ENCODE data around the gene PLCH1.

DNA sequence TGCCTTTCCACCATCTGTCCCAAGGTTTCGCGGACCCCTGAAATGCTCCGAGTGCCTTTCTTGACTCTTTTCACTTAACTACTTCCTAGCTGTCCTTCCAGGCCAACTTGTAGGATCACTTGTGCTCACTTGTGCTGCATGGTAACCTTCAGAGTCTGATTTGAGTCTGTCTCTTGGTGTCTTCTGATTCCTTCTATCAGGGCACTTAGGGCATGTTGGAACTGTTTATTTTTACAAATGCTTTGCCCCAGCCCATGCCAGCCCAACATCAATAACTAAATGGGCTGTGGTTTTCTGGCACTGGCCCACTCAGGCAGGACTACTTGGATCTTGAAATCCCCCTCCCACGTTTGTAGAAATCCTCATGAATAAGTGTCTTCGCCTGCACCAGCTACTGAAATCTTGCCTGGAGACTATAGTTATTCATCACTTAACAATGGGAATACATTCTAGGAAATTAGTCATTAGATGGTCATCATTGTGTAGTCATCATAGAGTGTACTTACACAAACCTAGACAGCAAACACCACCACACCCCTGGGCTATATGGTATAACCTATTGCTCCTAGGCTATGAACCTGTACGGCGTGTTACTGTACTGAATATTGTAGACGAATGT lies 328.3 kb downstream of the PLCH1 start:
- TF ChIP-seq TCF7 (CRISPR knock-in tag; IDR thresholded peaks at IDR 0.05; ENCODE audit: low read depth) (no peak), ZNF263 (CRISPR knock-in tag; IDR thresholded peaks at IDR 0.05; ENCODE audit: low read depth) (no peak), ELF4 (CRISPR knock-in tag; IDR thresholded peaks at IDR 0.05; ENCODE audit: low read depth) (no peak)
- TF ChIP-seq, protein P1, sequence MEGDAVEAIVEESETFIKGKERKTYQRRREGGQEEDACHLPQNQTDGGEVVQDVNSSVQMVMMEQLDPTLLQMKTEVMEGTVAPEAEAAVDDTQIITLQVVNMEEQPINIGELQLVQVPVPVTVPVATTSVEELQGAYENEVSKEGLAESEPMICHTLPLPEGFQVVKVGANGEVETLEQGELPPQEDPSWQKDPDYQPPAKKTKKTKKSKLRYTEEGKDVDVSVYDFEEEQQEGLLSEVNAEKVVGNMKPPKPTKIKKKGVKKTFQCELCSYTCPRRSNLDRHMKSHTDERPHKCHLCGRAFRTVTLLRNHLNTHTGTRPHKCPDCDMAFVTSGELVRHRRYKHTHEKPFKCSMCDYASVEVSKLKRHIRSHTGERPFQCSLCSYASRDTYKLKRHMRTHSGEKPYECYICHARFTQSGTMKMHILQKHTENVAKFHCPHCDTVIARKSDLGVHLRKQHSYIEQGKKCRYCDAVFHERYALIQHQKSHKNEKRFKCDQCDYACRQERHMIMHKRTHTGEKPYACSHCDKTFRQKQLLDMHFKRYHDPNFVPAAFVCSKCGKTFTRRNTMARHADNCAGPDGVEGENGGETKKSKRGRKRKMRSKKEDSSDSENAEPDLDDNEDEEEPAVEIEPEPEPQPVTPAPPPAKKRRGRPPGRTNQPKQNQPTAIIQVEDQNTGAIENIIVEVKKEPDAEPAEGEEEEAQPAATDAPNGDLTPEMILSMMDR (IDR thresholded peaks at IDR 0.05): no peak
- TF ChIP-seq, protein P2, sequence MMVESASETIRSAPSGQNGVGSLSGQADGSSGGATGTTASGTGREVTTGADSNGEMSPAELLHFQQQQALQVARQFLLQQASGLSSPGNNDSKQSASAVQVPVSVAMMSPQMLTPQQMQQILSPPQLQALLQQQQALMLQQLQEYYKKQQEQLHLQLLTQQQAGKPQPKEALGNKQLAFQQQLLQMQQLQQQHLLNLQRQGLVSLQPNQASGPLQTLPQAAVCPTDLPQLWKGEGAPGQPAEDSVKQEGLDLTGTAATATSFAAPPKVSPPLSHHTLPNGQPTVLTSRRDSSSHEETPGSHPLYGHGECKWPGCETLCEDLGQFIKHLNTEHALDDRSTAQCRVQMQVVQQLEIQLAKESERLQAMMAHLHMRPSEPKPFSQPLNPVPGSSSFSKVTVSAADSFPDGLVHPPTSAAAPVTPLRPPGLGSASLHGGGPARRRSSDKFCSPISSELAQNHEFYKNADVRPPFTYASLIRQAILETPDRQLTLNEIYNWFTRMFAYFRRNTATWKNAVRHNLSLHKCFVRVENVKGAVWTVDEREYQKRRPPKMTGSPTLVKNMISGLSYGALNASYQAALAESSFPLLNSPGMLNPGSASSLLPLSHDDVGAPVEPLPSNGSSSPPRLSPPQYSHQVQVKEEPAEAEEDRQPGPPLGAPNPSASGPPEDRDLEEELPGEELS (CRISPR knock-in tag; IDR thresholded peaks at IDR 0.05): no peak
